Caco-2 (cell line): Measurements from ENCODE around the gene TBC1D25. TPM values are rescaled to one million over a fixed set of nuclear protein-coding genes. Genes with fewer than 3 reads are reported as not detected.
A peak's percentile ranks its signal among the peaks of the same experiment; 100 is the strongest.

ENCODE experiments used
- BruUV-seq: library from RNA; stranded (reverse); fragments of 400-500 nt; replicated peaks from 2 replicates; lab custom pipeline; 2021; lab: Mats Ljungman, UMichigan
- CTCF ChIA-PET: fragments of 300-600 bp; sonication (Branson Sonifier 250); formaldehyde crosslinking; loops from one replicate; lab custom pipeline; 2022; ENCODE audit warnings: antibody characterized with exemption; lab: Charles Lee
- POLR2A ChIA-PET: fragments of 300-600 bp; sonication (Branson Sonifier 250); formaldehyde crosslinking; loops from one replicate; lab custom pipeline; 2022; ENCODE audit warnings: antibody characterized with exemption; lab: Charles Lee
- DNase-seq, 2 experiments: peaks; one replicate each; pipeline versions ENCODE4 v3.0.0 to v3.0.0-alpha.2; 2020 to 2022
- H3K27me3 ChIP-seq: replicated peaks from 2 replicates; pipeline ENCODE4 v1.6.0; 2011; ENCODE audit warnings: low read length; ENCODE audit not compliant: control insufficient read depth, insufficient read depth
- H3K36me3 ChIP-seq: 2 replicates; pipeline ENCODE4 v1.5.1; 2011; ENCODE audit warnings: low read length; ENCODE audit not compliant: control insufficient read depth, insufficient read depth
- H3K4me1 ChIP-seq: fragments of 250-450 bp; sonication (Bioruptor Pico); 2 replicates; pipeline ENCODE4 v1.5.1; 2020; ENCODE audit warnings: mild to moderate bottlenecking
- H3K4me3 ChIP-seq: 2 replicates; pipeline ENCODE4 v1.5.1; 2011; ENCODE audit warnings: low read depth, mild to moderate bottlenecking, control low read depth, low read length
- H3K9me3 ChIP-seq: fragments of 250-450 bp; sonication (Bioruptor Pico); 2 replicates; pipeline ENCODE4 v1.5.1; 2020; ENCODE audit warnings: mild to moderate bottlenecking, moderate library complexity
- H3K27ac Mint-ChIP-seq: one replicate; pipeline ENCODE4 v1.8.0; 2022; ENCODE audit warnings: mixed read lengths; ENCODE audit not compliant: unreplicated experiment
- H3K27me3 Mint-ChIP-seq: one replicate; pipeline ENCODE4 v1.8.0; 2022; ENCODE audit warnings: mixed read lengths; ENCODE audit not compliant: insufficient read depth, unreplicated experiment
- H3K36me3 Mint-ChIP-seq: one replicate; pipeline ENCODE4 v1.8.0; 2022; ENCODE audit warnings: mild to moderate bottlenecking, mixed read lengths; ENCODE audit not compliant: insufficient read depth, unreplicated experiment
- H3K4me1 Mint-ChIP-seq: one replicate; pipeline ENCODE4 v1.8.0; 2022; ENCODE audit warnings: low read depth, mixed read lengths; ENCODE audit not compliant: unreplicated experiment
- H3K4me3 Mint-ChIP-seq: one replicate; pipeline ENCODE4 v1.8.0; 2022; ENCODE audit warnings: mild to moderate bottlenecking, moderate library complexity, mixed read lengths; ENCODE audit not compliant: unreplicated experiment
- H3K9me3 Mint-ChIP-seq: one replicate; pipeline ENCODE4 v1.8.0; 2022; ENCODE audit warnings: mixed read lengths; ENCODE audit not compliant: unreplicated experiment
- CTCF ChIP-seq, 2 experiments: fragments of 200-600 bp in 1 of 2; IDR thresholded peaks; 1 replicate in 1 of 2; 2 replicates in 1 of 2; pipeline versions ENCODE4 v1.5.1 to v1.8.0; 2011 to 2022; ENCODE audit warnings: antibody characterized with exemption in 1 of 2, control low read depth in 1 of 2, inconsistent platforms in 1 of 2, low read depth in 1 of 2, low read length in 1 of 2, mild to moderate bottlenecking in 1 of 2, moderate library complexity in 1 of 2; ENCODE audit not compliant: insufficient read depth in 1 of 2, severe bottlenecking in 1 of 2, unreplicated experiment in 1 of 2
- intact Hi-C: fragments of 100-400 bp; cut with micrococcal nuclease; formaldehyde crosslinking; loops from one replicate; pipeline ENCODE4 v1.10.0; 2022; ENCODE audit not compliant: unreplicated experiment
- total RNA-seq: library from RNA; stranded (reverse); gene quantifications from 2 replicates; pipeline ENCODE4 v1.2.3, GENCODE V29; 2022

The TBC1D25 gene
- total RNA-seq, 1 experiment from 2014 or later, result 11.1 TPM

GRCh38 chrX:48511560-48511959 is 28.0 kb upstream of the TBC1D25 start:
- H3K36me3 Mint-ChIP-seq, result peaks cover 9% of the 10 kb centered on the region
- H3K9me3 Mint-ChIP-seq, result no peaks in the 10 kb centered on the region
- H3K27ac Mint-ChIP-seq, result peak overlapping the region; percentile 16
- DNase-seq, result peak; percentile 43 to 46
- Histone ChIP-seq H3K4me1 (no peaks in the 10 kb centered on the region), H3K9me3 (no peaks in the 10 kb centered on the region), H3K27me3 (no peaks in the 10 kb centered on the region), H3K4me3 (no peak overlapping the region), H3K36me3 (no peaks in the 10 kb centered on the region)
- BruUV-seq, result no TSS peak
- intact Hi-C loops, result loop anchor here (1.0 kb wide), 2 partner anchors 37 to 428 kb away; no protein-coding TSS in a partner anchor
- H3K27me3 Mint-ChIP-seq, result no peaks in the 10 kb centered on the region
- ChIA-PET POLR2A (no interaction called here), CTCF (no interaction called here)
- no peaks in the 10 kb centered on the region for H3K4me1 Mint-ChIP-seq
- no peak overlapping the region for H3K4me3 Mint-ChIP-seq
- peak; percentile 16 to 56 for TF ChIP-seq CTCF (IDR thresholded peaks at IDR 0.05; ENCODE audit: insufficient read depth in 1 of 2, low read depth in 1 of 2, low read length in 1 of 2, severe bottlenecking in 1 of 2, unreplicated experiment in 1 of 2)

- no TSS peak for BruUV-seq
Measured at GRCh38 chrX:48512371-48512935, 27.1 kb upstream of the TBC1D25 start.

GRCh38 chrX:48513670-48514069 is 25.8 kb upstream of the TBC1D25 start:
- Mint-ChIP-seq H3K9me3 (no peaks in the 10 kb centered on the region), H3K27ac (no peak overlapping the region), H3K36me3 (peaks cover 9% of the 10 kb centered on the region), H3K4me1 (no peaks in the 10 kb centered on the region), H3K27me3 (no peaks in the 10 kb centered on the region), H3K4me3 (no peak overlapping the region)
- Histone ChIP-seq H3K27me3 (no peaks in the 10 kb centered on the region), H3K36me3 (no peaks in the 10 kb centered on the region), H3K4me1 (no peaks in the 10 kb centered on the region), H3K4me3 (no peak overlapping the region), H3K9me3 (no peaks in the 10 kb centered on the region)
- CTCF ChIA-PET, result no interaction called here
- TF ChIP-seq CTCF (IDR thresholded peaks at IDR 0.05; ENCODE audit: insufficient read depth in 1 of 2, low read depth in 1 of 2, low read length in 1 of 2, severe bottlenecking in 1 of 2, unreplicated experiment in 1 of 2), result no peak
- DNase-seq, result no peak
- POLR2A ChIA-PET, result no interaction called here
- intact Hi-C loops, result no loop called here
- BruUV-seq, result no TSS peak

More at GRCh38 chrX:48512371-48512935, 27.1 kb upstream of the TBC1D25 start:
- Mint-ChIP-seq H3K27me3 (no peaks in the 10 kb centered on the region), H3K27ac (peak overlapping the region; percentile 16), H3K36me3 (peaks cover 9% of the 10 kb centered on the region), H3K4me1 (no peaks in the 10 kb centered on the region), H3K4me3 (no peak overlapping the region), H3K9me3 (no peaks in the 10 kb centered on the region)
- H3K9me3 ChIP-seq, result no peaks in the 10 kb centered on the region
- ChIA-PET CTCF (no interaction called here), POLR2A (no interaction called here)
- no peak overlapping the region for H3K4me3 ChIP-seq
- intact Hi-C loops, result no loop called here
- no peak for DNase-seq
- no peaks in the 10 kb centered on the region for H3K36me3 ChIP-seq
- TF ChIP-seq CTCF (IDR thresholded peaks at IDR 0.05; ENCODE audit: insufficient read depth in 1 of 2, low read depth in 1 of 2, low read length in 1 of 2, severe bottlenecking in 1 of 2, unreplicated experiment in 1 of 2), result no peak
- H3K27me3 ChIP-seq, result no peaks in the 10 kb centered on the region
- H3K4me1 ChIP-seq, result no peaks in the 10 kb centered on the region
